ENCODE data around the gene OR10AD1. TPM values are rescaled to one million over a fixed set of nuclear protein-coding genes. Genes with fewer than 3 reads are reported as not detected.
A peak's percentile ranks its signal among the peaks of the same experiment; 100 is the strongest.
"Not testable (repeated sequence)": the region's sequence is repeated elsewhere in the genome, so short reads cannot be mapped to it uniquely, and the experiment has no call there.

The OR10AD1 gene
- total RNA-seq, 6 experiments from 2014 or later: not detected

DNA sequence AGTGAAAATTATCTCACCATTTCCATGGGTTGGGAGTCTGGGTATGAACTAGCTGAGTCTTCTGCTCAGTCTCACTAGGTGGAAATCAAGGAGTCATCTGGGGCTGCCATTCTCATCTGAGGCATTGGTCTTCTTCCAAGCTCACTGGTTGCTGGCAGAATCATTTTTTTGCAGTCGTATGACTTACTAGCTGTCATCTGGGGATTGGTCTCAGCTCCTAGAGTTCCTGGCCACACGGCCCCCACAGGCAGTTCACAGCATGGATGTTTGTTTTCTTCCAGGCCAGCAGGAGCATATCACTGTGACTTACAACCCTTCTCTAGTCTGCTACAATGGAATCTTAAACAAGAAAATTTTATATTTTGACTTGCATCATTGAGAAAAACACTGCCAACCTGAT is 18.6 kb upstream of the OR10AD1 start:
- no peak for DNase-seq

GRCh38 chr12:48220701-48221100 is 17.6 kb upstream of the OR10AD1 start:
- no peaks in the 10 kb centered on the region for H3K36me3 ChIP-seq
- no peaks in the 10 kb centered on the region for H3K9me3 ChIP-seq
- H3K4me3 ChIP-seq: no peak overlapping the region
- no peak for DNase-seq
- no peaks in the 10 kb centered on the region for H3K27me3 ChIP-seq
- H3K4me1 ChIP-seq: no peaks in the 10 kb centered on the region
- TF ChIP-seq POLR2A (IDR thresholded peaks at IDR 0.05) (no peak), CTCF (IDR thresholded peaks at IDR 0.05) (no peak)
- no peak for ATAC-seq
- WGBS (ENCODE audit: insufficient coverage, low coverage, low lambda C conversion rate, missing lambda C conversion rate): 63% methylated on average over 1 of the region's 1 CpG
- no peak overlapping the region for H3K27ac ChIP-seq
- intact Hi-C loops (cut with DNase I): no loop called here

More for the DNA sequence above, 18.6 kb upstream of the OR10AD1 start:
- no peaks in the 10 kb centered on the region for H3K27me3 ChIP-seq
- no peak for ATAC-seq
- 12% methylated on average over 2 of the region's 2 CpGs for WGBS (ENCODE audit: insufficient coverage, low coverage, low lambda C conversion rate, missing lambda C conversion rate)
- TF ChIP-seq POLR2A (IDR thresholded peaks at IDR 0.05) (no peak), CTCF (IDR thresholded peaks at IDR 0.05) (no peak)
- no peak overlapping the region for H3K27ac ChIP-seq
- H3K36me3 ChIP-seq: no peaks in the 10 kb centered on the region
- H3K9me3 ChIP-seq: no peaks in the 10 kb centered on the region
- no peak overlapping the region for H3K4me3 ChIP-seq
- intact Hi-C loops (cut with DNase I): no loop called here
- no peaks in the 10 kb centered on the region for H3K4me1 ChIP-seq

- ATAC-seq (no peak), DNase-seq (no peak)
- Histone ChIP-seq H3K4me1 (no peaks in the 10 kb centered on the region), H3K36me3 (no peaks in the 10 kb centered on the region), H3K27ac (no peak overlapping the region), H3K27me3 (no peaks in the 10 kb centered on the region), H3K4me3 (no peak overlapping the region), H3K9me3 (no peaks in the 10 kb centered on the region)
- intact Hi-C loops (cut with DNase I): no loop called here
- no peak for TF ChIP-seq POLR2A (IDR thresholded peaks at IDR 0.05)
- TF ChIP-seq CTCF (IDR thresholded peaks at IDR 0.05): no peak
- 86% methylated on average over 1 of the region's 1 CpG for WGBS (ENCODE audit: insufficient coverage, low coverage, low lambda C conversion rate, missing lambda C conversion rate)
Observed at GRCh38 chr12:48219631-48220030, 16.5 kb upstream of the OR10AD1 start.

DNA sequence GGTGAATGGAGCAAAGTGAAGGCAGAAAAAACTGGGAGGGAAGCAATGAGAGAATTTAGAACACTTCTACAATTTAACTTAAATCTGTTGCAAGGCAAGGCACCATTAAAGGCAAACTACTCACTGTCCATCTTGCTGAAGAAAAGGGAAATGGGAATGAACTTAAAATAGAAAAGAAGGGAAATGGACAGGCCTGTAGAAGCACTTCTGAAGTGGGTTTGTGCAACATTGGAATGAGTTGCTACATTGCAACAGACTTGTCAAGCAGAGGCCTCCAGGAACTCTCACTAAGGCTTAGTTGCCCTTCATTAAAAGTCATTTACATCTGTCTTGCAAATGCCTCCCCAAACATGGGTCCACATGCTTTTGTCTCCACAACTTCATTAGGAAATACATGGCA is 13.7 kb upstream of the OR10AD1 start:
- no peak overlapping the region for H3K27ac ChIP-seq
- intact Hi-C loops (cut with DNase I): no loop called here

GRCh38 chr12:48209495-48209894 is 6.4 kb upstream of the OR10AD1 start:
- H3K4me1 ChIP-seq; intact Hi-C loops (cut with DNase I); H3K36me3 ChIP-seq; H3K27me3 ChIP-seq; H3K27ac ChIP-seq; H3K4me3 ChIP-seq; DNase-seq; ATAC-seq: not testable (repeated sequence)
- peaks cover 0 to 17% (median 0%) of the 10 kb centered on the region in 4 donors for H3K9me3 ChIP-seq
- WGBS (ENCODE audit: insufficient coverage, low coverage, low lambda C conversion rate, missing lambda C conversion rate): 90% methylated on average over 1 of the region's 2 CpGs

More for the DNA sequence above, 13.7 kb upstream of the OR10AD1 start:
- Histone ChIP-seq H3K9me3 (no peaks in the 10 kb centered on the region), H3K4me1 (no peaks in the 10 kb centered on the region), H3K4me3 (no peak overlapping the region), H3K36me3 (no peaks in the 10 kb centered on the region), H3K27me3 (no peaks in the 10 kb centered on the region)
- peak in 2 of 4 donors; percentile 50 to 51 for ATAC-seq
- DNase-seq: no peak
- TF ChIP-seq POLR2A (IDR thresholded peaks at IDR 0.05) (no peak), CTCF (IDR thresholded peaks at IDR 0.05) (no peak)

Data from right lobe of liver (tissue), 6 donors.